Central memory CD8-positive, alpha-beta T cell (primary cell): ENCODE measurements around the gene USP17L17.
"Not testable (repeated sequence)": the region's sequence is repeated elsewhere in the genome, so short reads cannot be mapped to it uniquely, and the experiment has no call there.

Source experiments
- ATAC-seq: fragments of 150-1000 bp; cut with Tn5 transposase; replicated peaks from 2 replicates; pipeline ENCODE4 v1.10.0; 2022; ENCODE audit warnings: mild to moderate bottlenecking, moderate FRiP score, moderate number of reproducible peaks; ENCODE audit not compliant: poor library complexity, severe bottlenecking; ENCODE audit errors: extremely low read depth
- DNase-seq, 2 donors: peaks; one replicate each; pipeline ENCODE4 v3.0.0; 2021; ENCODE audit warnings: low spot score in 2 of 2
- H3K27ac Mint-ChIP-seq: one replicate; pipeline ENCODE4 v1.8.0; 2022; ENCODE audit warnings: low read depth, mild to moderate bottlenecking, moderate library complexity, mixed read lengths
- H3K27me3 Mint-ChIP-seq: one replicate; pipeline ENCODE4 v1.8.0; 2022; ENCODE audit warnings: mixed read lengths
- H3K36me3 Mint-ChIP-seq: one replicate; pipeline ENCODE4 v1.8.0; 2022; ENCODE audit warnings: mild to moderate bottlenecking, moderate library complexity, mixed read lengths; ENCODE audit not compliant: insufficient read depth
- H3K4me1 Mint-ChIP-seq: one replicate; pipeline ENCODE4 v1.8.0; 2022; ENCODE audit warnings: mixed read lengths
- H3K4me3 Mint-ChIP-seq: one replicate; pipeline ENCODE4 v1.8.0; 2022; ENCODE audit warnings: mild to moderate bottlenecking, moderate library complexity, mixed read lengths
- H3K9me3 Mint-ChIP-seq: one replicate; pipeline ENCODE4 v1.8.0; 2022; ENCODE audit warnings: mixed read lengths

The USP17L17 gene, protein sequence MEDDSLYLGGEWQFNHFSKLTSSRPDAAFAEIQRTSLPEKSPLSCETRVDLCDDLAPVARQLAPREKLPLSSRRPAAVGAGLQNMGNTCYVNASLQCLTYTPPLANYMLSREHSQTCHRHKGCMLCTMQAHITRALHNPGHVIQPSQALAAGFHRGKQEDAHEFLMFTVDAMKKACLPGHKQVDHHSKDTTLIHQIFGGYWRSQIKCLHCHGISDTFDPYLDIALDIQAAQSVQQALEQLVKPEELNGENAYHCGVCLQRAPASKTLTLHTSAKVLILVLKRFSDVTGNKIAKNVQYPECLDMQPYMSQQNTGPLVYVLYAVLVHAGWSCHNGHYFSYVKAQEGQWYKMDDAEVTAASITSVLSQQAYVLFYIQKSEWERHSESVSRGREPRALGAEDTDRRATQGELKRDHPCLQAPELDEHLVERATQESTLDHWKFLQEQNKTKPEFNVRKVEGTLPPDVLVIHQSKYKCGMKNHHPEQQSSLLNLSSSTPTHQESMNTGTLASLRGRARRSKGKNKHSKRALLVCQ

DNA sequence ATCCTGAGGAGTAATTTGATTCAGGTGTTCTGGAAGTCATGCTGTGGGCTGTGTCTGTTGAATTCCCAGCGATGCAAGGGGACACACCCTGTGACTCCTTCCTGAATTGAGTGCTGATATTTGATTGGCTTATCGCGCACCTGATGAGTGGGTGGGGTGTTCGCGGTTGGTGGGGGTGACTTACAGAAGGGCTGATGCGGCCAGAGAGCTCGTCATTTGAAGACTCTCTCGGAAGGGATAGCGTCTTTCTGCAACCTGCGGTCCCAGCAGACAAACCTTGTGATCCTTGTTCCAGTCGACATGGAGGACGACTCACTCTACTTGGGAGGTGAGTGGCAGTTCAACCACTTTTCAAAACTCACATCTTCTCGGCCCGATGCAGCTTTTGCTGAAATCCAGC is at the start of gene USP17L17:
USP17L17 (plus strand) TSS at position 301 of the 400 bp plus-strand sequence; CDS start at position 301, 0 bp downstream.
- not testable (repeated sequence) for ATAC-seq, H3K9me3 Mint-ChIP-seq, H3K4me3 Mint-ChIP-seq, H3K27me3 Mint-ChIP-seq, H3K36me3 Mint-ChIP-seq, DNase-seq, H3K27ac Mint-ChIP-seq, H3K4me1 Mint-ChIP-seq

DNA sequence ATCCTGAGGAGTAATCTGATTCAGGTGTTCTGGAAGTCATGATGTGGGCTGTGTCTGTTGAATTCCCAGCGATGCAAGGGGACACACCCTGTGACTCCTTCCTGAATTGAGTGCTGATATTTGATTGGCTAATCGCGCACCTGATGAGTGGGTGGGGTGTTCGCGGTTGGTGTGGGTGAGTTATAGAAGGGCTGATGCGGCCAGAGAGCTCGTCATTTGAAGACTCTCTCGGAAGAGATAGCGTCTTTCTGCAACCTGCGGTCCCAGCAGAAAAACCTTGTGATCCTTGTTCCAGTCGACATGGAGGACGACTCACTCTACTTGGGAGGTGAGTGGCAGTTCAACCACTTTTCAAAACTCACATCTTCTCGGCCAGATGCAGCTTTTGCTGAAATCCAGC is 33.3 kb upstream of the USP17L17 start, which contains the start of gene USP17L10:
USP17L10 (plus strand) TSS at position 301 of the 400 bp plus-strand sequence; CDS start at position 301, 0 bp downstream.
- H3K27me3 Mint-ChIP-seq, ATAC-seq, H3K9me3 Mint-ChIP-seq, H3K4me3 Mint-ChIP-seq, DNase-seq, H3K4me1 Mint-ChIP-seq, H3K36me3 Mint-ChIP-seq, H3K27ac Mint-ChIP-seq: not testable (repeated sequence)

DNA sequence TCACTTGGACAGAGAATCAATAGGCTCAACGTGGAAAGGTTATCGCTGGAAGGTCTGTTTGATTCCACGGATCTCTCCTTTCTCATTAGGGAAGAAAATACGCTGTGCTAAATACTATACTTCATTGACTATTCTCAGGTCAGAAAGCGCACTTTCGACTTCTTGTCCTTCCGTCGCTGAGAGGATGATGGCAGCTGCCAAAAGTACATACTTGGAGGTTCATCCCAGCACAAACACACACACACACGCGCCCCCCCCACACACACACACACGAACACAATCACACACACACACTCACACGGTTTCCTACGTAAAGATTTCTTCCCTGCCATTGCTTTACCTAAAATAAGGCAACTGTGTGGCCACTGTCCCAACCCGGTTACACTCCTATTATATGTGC is 29.0 kb upstream of the USP17L17 start:
- not testable (repeated sequence) for H3K36me3 Mint-ChIP-seq, H3K4me3 Mint-ChIP-seq, H3K4me1 Mint-ChIP-seq, H3K27me3 Mint-ChIP-seq, ATAC-seq, H3K9me3 Mint-ChIP-seq, H3K27ac Mint-ChIP-seq
- peak in 1 of 2 donors; percentile 6 for DNase-seq

DNA sequence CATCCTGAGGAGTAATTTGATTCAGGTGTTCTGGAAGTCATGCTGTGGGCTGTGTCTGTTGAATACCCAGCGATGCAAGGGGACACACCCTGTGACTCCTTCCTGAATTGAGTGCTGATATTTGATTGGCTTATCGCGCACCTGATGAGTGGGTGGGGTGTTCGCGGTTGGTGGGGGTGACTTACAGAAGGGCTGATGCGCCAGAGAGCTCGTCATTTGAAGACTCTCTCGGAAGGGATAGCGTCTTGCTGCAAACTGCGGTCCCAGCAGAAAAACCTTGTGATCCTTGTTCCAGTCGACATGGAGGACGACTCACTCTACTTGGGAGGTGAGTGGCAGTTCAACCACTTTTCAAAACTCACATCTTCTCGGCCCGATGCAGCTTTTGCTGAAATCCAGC is 28.6 kb upstream of the USP17L17 start, which contains the start of gene USP17L11:
USP17L11 (plus strand) TSS at position 301 of the 400 bp plus-strand sequence; CDS start at position 301, 0 bp downstream.
- not testable (repeated sequence) for DNase-seq, H3K27ac Mint-ChIP-seq, H3K4me3 Mint-ChIP-seq, H3K27me3 Mint-ChIP-seq, H3K4me1 Mint-ChIP-seq, ATAC-seq, H3K9me3 Mint-ChIP-seq, H3K36me3 Mint-ChIP-seq

DNA sequence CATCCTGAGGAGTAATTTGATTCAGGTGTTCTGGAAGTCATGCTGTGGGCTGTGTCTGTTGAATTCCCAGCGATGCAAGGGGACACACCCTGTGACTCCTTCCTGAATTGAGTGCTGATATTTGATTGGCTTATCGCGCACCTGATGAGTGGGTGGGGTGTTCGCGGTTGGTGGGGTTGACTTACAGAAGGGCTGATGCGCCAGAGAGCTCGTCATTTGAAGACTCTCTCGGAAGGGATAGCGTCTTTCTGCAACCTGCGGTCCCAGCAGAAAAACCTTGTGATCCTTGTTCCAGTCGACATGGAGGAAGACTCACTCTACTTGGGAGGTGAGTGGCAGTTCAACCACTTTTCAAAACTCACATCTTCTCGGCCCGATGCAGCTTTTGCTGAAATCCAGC is 23.8 kb upstream of the USP17L17 start, which contains the start of gene USP17L12:
USP17L12 (plus strand) TSS at position 301 of the 400 bp plus-strand sequence; CDS start at position 301, 0 bp downstream.
- ATAC-seq, H3K9me3 Mint-ChIP-seq, H3K27ac Mint-ChIP-seq, H3K4me3 Mint-ChIP-seq, DNase-seq, H3K36me3 Mint-ChIP-seq, H3K27me3 Mint-ChIP-seq, H3K4me1 Mint-ChIP-seq: not testable (repeated sequence)

DNA sequence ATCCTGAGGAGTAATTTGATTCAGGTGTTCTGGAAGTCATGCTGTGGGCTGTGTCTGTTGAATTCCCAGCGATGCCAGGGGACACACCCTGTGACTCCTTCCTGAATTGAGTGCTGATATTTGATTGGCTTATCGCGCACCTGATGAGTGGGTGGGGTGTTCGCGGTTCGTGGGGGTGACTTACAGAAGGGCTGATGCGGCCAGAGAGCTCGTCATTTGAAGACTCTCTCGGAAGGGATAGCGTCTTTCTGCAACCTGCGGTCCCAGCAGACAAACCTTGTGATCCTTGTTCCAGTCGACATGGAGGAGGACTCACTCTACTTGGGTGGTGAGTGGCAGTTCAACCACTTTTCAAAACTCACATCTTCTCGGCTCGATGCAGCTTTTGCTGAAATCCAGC is 19.1 kb upstream of the USP17L17 start, which contains the start of gene USP17L13:
USP17L13 (plus strand) TSS at position 301 of the 400 bp plus-strand sequence; CDS start at position 301, 0 bp downstream.
- not testable (repeated sequence) for H3K4me3 Mint-ChIP-seq, H3K27ac Mint-ChIP-seq, DNase-seq, ATAC-seq, H3K36me3 Mint-ChIP-seq, H3K9me3 Mint-ChIP-seq, H3K27me3 Mint-ChIP-seq, H3K4me1 Mint-ChIP-seq

DNA sequence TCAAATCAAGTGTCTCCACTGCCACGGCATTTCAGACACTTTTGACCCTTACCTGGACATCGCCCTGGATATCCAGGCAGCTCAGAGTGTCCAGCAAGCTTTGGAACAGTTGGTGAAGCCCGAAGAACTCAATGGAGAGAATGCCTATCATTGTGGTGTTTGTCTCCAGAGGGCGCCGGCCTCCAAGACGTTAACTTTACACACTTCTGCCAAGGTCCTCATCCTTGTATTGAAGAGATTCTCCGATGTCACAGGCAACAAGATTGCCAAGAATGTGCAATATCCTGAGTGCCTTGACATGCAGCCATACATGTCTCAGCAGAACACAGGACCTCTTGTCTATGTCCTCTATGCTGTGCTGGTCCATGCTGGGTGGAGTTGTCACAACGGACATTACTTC is 13.4 kb upstream of the USP17L17 start:
- not testable (repeated sequence) for ATAC-seq, H3K4me1 Mint-ChIP-seq, DNase-seq

DNA sequence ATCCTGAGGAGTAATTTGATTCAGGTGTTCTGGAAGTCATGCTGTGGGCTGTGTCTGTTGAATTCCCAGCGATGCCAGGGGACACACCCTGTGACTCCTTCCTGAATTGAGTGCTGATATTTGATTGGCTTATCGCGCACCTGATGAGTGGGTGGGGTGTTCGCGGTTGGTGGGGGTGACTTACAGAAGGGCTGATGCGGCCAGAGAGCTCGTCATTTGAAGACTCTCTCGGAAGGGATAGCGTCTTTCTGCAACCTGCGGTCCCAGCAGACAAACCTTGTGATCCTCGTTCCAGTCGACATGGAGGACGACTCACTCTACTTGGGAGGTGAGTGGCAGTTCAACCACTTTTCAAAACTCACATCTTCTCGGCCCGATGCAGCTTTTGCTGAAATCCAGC is 9.6 kb upstream of the USP17L17 start, which contains the start of gene USP17L15:
USP17L15 (plus strand) TSS at position 301 of the 400 bp plus-strand sequence; CDS start at position 301, 0 bp downstream.
- not testable (repeated sequence) for ATAC-seq, H3K4me3 Mint-ChIP-seq, H3K27ac Mint-ChIP-seq, H3K4me1 Mint-ChIP-seq, H3K27me3 Mint-ChIP-seq, H3K9me3 Mint-ChIP-seq, H3K36me3 Mint-ChIP-seq, DNase-seq

More for the DNA sequence above, 13.4 kb upstream of the USP17L17 start:
- H3K9me3 Mint-ChIP-seq, H3K4me3 Mint-ChIP-seq, H3K27ac Mint-ChIP-seq, H3K36me3 Mint-ChIP-seq, H3K27me3 Mint-ChIP-seq: not testable (repeated sequence)

DNA sequence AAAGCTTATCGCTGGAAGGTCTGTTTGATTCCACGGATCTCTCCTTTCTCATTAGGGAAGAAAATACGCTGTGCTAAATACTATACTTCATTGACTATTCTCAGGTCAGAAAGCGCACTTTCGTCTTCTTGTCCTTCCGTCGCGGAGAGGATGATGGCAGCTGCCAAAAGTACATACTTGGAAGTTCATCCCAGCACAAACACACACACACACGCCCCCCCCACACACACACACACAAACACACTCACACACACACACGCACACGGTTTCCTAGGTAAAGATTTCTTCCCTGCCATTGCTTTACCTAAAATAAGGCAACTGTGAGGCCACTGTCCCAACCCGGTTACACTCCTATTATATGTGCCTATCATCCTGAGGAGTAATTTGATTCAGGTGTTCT is 5.2 kb upstream of the USP17L17 start:
- H3K27me3 Mint-ChIP-seq, ATAC-seq, H3K4me1 Mint-ChIP-seq, H3K27ac Mint-ChIP-seq, H3K9me3 Mint-ChIP-seq, H3K4me3 Mint-ChIP-seq, H3K36me3 Mint-ChIP-seq: not testable (repeated sequence)
- DNase-seq = peak in 1 of 2 donors; percentile 14

DNA sequence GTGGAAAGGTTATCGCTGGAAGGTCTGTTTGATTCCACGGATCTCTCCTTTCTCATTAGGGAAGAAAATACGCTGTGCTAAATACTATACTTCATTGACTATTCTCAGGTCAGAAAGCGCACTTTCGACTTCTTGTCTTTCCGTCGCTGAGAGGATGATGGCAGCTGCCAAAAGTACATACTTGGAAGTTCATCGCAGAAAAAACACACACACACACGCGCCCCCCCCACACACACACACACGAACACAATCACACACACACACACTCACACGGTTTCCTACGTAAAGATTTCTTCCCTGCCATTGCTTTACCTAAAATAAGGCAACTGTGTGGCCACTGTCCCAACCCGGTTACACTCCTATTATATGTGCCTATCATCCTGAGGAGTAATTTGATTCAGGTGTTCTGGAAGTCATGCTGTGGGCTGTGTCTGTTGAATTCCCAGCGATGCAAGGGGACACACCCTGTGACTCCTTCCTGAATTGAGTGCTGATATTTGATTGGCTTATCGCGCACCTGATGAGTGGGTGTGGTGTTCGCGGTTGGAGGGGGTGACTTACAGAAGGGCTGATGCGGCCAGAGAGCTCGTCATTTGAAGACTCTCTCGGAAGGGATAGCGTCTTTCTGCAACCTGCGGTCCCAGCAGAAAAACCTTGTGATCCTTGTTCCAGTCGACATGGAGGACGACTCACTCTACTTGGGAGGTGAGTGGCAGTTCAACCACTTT is 4.4 kb downstream of the USP17L17 start, which contains the start of gene USP17L18:
USP17L18 (plus strand) TSS at position 678 of the 728 bp plus-strand sequence; CDS start at position 678, 0 bp downstream.
- DNase-seq = not testable (repeated sequence)

DNA sequence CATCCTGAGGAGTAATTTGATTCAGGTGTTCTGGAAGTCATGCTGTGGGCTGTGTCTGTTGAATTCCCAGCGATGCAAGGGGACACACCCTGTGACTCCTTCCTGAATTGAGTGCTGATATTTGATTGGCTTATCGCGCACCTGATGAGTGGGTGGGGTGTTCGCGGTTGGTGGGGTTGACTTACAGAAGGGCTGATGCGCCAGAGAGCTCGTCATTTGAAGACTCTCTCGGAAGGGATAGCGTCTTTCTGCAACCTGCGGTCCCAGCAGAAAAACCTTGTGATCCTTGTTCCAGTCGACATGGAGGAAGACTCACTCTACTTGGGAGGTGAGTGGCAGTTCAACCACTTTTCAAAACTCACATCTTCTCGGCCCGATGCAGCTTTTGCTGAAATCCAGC is 9.4 kb downstream of the USP17L17 start, which contains the start of gene USP17L19:
USP17L19 (plus strand) TSS at position 301 of the 400 bp plus-strand sequence; CDS start at position 301, 0 bp downstream.
- not testable (repeated sequence) for ATAC-seq, H3K27me3 Mint-ChIP-seq, H3K36me3 Mint-ChIP-seq, H3K27ac Mint-ChIP-seq, H3K4me3 Mint-ChIP-seq, H3K9me3 Mint-ChIP-seq, DNase-seq, H3K4me1 Mint-ChIP-seq

More for the DNA sequence above, 4.4 kb downstream of the USP17L17 start, which contains the start of gene USP17L18:
- not testable (repeated sequence) for H3K27me3 Mint-ChIP-seq, ATAC-seq, H3K36me3 Mint-ChIP-seq, H3K9me3 Mint-ChIP-seq, H3K27ac Mint-ChIP-seq, H3K4me1 Mint-ChIP-seq, H3K4me3 Mint-ChIP-seq

DNA sequence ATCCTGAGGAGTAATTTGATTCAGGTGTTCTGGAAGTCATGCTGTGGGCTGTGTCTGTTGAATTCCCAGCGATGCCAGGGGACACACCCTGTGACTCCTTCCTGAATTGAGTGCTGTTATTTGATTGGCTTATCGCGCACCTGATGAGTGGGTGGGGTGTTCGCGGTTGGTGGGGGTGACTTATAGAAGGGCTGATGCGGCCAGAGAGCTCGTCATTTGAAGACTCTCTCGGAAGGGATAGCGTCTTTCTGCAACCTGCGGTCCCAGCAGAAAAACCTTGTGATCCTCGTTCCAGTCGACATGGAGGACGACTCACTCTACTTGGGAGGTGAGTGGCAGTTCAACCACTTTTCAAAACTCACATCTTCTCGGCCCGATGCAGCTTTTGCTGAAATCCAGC is 14.1 kb downstream of the USP17L17 start, which contains the start of gene USP17L20:
USP17L20 (plus strand) TSS at position 301 of the 400 bp plus-strand sequence; CDS start at position 301, 0 bp downstream.
- H3K36me3 Mint-ChIP-seq, DNase-seq: not testable (repeated sequence)

More for the DNA sequence above, 14.1 kb downstream of the USP17L17 start, which contains the start of gene USP17L20:
- not testable (repeated sequence) for H3K27ac Mint-ChIP-seq, ATAC-seq, H3K9me3 Mint-ChIP-seq, H3K4me1 Mint-ChIP-seq, H3K4me3 Mint-ChIP-seq, H3K27me3 Mint-ChIP-seq
